IPS DF 6.9 (cell line): ENCODE data around the gene CRIM1.

Source experiments
- DNase-seq: peaks from one replicate; pipeline ENCODE4 v3.0.0-alpha.2; 2013; ENCODE audit warnings: low read depth, low spot score
- H3K27ac ChIP-seq: one replicate; pipeline ENCODE4 v1.5.1; 2013; ENCODE audit warnings: low read length, control low read depth
- H3K27me3 ChIP-seq: 2 replicates; pipeline ENCODE4 v1.6.1; 2013; ENCODE audit warnings: mild to moderate bottlenecking, low read length; ENCODE audit not compliant: control insufficient read depth, insufficient read depth
- H3K36me3 ChIP-seq: 2 replicates; pipeline ENCODE4 v1.6.1; 2013; ENCODE audit warnings: low read length; ENCODE audit not compliant: control insufficient read depth, insufficient read depth
- H3K4me1 ChIP-seq: 2 replicates; pipeline ENCODE4 v1.6.1; 2013; ENCODE audit warnings: low read length; ENCODE audit not compliant: control insufficient read depth, insufficient read depth
- H3K4me3 ChIP-seq: 2 replicates; pipeline ENCODE4 v1.5.1; 2013; ENCODE audit warnings: mild to moderate bottlenecking, low read length
- H3K9me3 ChIP-seq: 2 replicates; pipeline ENCODE4 v1.6.1; 2013; ENCODE audit warnings: low read length, inconsistent platforms; ENCODE audit not compliant: control insufficient read depth, insufficient read depth
- WGBS: extraction: QIAGEN DNeasy Blood & Tissue Kit; methylation state at CpG from one replicate; pipeline ENCODE4 v1.1.7; 2013; ENCODE audit warnings: mixed read lengths, missing lambda C conversion rate; ENCODE audit not compliant: insufficient read length, insufficient coverage; 5-methylcytosine and 5-hydroxymethylcytosine counted together

The CRIM1 gene

GRCh38 chr2:36478999-36479398 lies 123.4 kb downstream of the CRIM1 start:
- H3K4me3 ChIP-seq, result no peak overlapping the region
- no peaks in the 10 kb centered on the region; the same call in 1 of the 2 replicates for H3K9me3 ChIP-seq
- H3K36me3 ChIP-seq, result peaks cover 23% of the 10 kb centered on the region; the same call in 1 of the 2 replicates
- H3K27me3 ChIP-seq, result no peaks in the 10 kb centered on the region
- no CpG with 5 or more reads among the region's 4 CpGs for WGBS
- no peak overlapping the region for H3K27ac ChIP-seq
- DNase-seq, result no peak
- H3K4me1 ChIP-seq, result peaks cover 2% of the 10 kb centered on the region; the same call in 1 of the 2 replicates

DNA sequence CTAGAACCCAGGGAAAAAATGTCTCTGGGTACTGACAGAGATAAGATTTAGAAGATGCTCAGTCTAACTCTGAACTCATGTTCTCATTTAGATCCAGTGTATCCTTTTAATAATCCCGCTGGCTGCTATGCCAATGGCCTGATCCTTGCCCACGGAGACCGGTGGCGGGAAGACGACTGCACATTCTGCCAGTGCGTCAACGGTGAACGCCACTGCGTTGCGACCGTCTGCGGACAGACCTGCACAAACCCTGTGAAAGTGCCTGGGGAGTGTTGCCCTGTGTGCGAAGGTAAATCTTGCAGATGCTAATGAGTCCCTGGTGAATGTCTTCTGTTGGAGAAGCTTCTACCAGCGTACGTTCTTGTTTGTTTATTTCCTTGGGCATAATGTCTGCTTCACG lies 123.8 kb downstream of the CRIM1 start:
- no CpG with 5 or more reads among the region's 16 CpGs for WGBS
- H3K9me3 ChIP-seq, result no peaks in the 10 kb centered on the region; the same call in 1 of the 2 replicates
- no peak overlapping the region for H3K27ac ChIP-seq
- H3K36me3 ChIP-seq, result peaks cover 23% of the 10 kb centered on the region; the same call in 1 of the 2 replicates
- peaks cover 2% of the 10 kb centered on the region; the same call in 1 of the 2 replicates for H3K4me1 ChIP-seq
- H3K4me3 ChIP-seq, result no peak overlapping the region
- no peaks in the 10 kb centered on the region for H3K27me3 ChIP-seq
- no peak for DNase-seq

DNA sequence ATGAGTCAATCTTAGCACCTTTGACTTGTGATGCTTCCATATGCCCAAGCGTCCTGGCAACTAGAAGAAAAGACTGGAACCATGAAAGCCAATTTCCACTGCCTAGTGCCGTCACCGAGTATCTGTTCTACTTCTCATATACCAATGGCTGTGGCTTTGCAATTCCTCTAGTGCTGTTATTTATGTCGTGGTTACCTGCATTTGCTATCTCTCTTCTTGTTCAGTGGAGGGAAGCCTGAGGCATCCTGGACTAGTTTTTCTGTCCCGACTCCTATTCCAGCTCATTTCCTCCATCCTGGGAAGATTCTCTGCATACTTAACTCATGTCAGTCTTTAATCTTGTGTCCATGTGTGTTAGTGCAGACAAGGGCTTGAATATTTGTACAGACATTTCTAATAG lies 124.5 kb downstream of the CRIM1 start:
- Histone ChIP-seq H3K27ac (no peak overlapping the region), H3K36me3 (peaks cover 23% of the 10 kb centered on the region; the same call in 1 of the 2 replicates), H3K4me3 (no peak overlapping the region), H3K4me1 (peaks cover 2% of the 10 kb centered on the region; the same call in 1 of the 2 replicates), H3K9me3 (no peaks in the 10 kb centered on the region; the same call in 1 of the 2 replicates), H3K27me3 (no peaks in the 10 kb centered on the region)
- no peak for DNase-seq
- WGBS, result no CpG with 5 or more reads among the region's 5 CpGs

DNA sequence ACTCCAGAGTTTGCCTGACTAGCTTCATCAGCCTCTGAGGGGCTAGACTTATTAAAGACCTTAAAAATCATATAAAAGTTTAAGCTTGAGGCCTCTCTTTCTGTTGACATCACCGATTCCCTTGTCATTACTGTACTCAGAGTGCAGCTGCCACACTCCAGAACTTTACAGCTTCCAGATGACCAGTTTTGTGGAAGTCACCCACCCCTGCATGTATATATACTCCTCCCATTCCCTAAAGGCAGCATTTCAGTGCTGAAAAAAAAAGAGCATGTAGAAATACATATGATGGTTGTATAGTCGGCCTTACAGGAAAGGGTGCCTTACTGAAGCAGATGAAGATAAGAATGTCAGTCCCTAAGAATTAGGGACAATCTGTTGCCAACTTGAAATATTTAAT lies 125.1 kb downstream of the CRIM1 start:
- no CpG with 5 or more reads among the region's 2 CpGs for WGBS
- Histone ChIP-seq H3K27ac (no peak overlapping the region), H3K4me3 (no peak overlapping the region), H3K27me3 (no peaks in the 10 kb centered on the region), H3K9me3 (no peaks in the 10 kb centered on the region; the same call in 1 of the 2 replicates), H3K4me1 (peaks cover 2% of the 10 kb centered on the region; the same call in 1 of the 2 replicates), H3K36me3 (peaks cover 23% of the 10 kb centered on the region; the same call in 1 of the 2 replicates)
- no peak for DNase-seq

DNA sequence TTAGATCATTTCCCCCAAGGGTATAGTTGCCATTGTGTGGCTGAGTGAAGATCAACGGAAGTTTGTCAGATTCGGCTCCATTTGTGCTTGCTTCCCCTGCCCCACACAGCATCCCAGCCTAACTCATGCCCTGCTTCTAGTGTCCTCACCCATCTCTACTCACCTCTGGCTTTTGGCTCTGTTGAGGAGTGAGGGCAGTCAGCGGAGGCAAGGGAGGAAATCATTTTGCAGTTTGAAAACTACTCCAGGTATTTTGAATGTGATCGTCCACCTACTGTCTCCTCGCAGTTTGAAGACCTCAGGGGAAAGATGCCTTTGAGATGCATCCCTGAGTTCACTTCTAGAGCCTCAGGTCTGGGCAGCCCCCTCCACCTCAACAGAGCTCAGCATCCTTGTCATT lies 126.1 kb downstream of the CRIM1 start:
- Histone ChIP-seq H3K27me3 (no peaks in the 10 kb centered on the region), H3K4me1 (peaks cover 2% of the 10 kb centered on the region; the same call in 1 of the 2 replicates), H3K4me3 (no peak overlapping the region), H3K36me3 (peaks cover 23% of the 10 kb centered on the region; the same call in 1 of the 2 replicates), H3K9me3 (no peaks in the 10 kb centered on the region), H3K27ac (no peak overlapping the region)
- no peak for DNase-seq
- WGBS, result no CpG with 5 or more reads among the region's 5 CpGs

GRCh38 chr2:36482576-36483214 lies 127.1 kb downstream of the CRIM1 start:
- Histone ChIP-seq H3K9me3 (no peaks in the 10 kb centered on the region), H3K36me3 (peaks cover 18% of the 10 kb centered on the region; the same call in 1 of the 2 replicates), H3K27me3 (no peaks in the 10 kb centered on the region), H3K4me1 (peaks cover 2% of the 10 kb centered on the region; the same call in 1 of the 2 replicates), H3K4me3 (no peak overlapping the region), H3K27ac (no peak overlapping the region)
- WGBS, result no CpG with 5 or more reads among the region's 4 CpGs
- DNase-seq, result no peak

- H3K4me1 ChIP-seq, result peaks cover 2% of the 10 kb centered on the region; the same call in 1 of the 2 replicates
- H3K9me3 ChIP-seq, result no peaks in the 10 kb centered on the region
- H3K27me3 ChIP-seq, result no peaks in the 10 kb centered on the region
- H3K4me3 ChIP-seq, result no peak overlapping the region
- no peak overlapping the region for H3K27ac ChIP-seq
- peaks cover 18% of the 10 kb centered on the region; the same call in 1 of the 2 replicates for H3K36me3 ChIP-seq
- DNase-seq, result no peak
- WGBS, result no CpG with 5 or more reads among the region's 4 CpGs
Measured at GRCh38 chr2:36483290-36483689, 127.7 kb downstream of the CRIM1 start.

DNA sequence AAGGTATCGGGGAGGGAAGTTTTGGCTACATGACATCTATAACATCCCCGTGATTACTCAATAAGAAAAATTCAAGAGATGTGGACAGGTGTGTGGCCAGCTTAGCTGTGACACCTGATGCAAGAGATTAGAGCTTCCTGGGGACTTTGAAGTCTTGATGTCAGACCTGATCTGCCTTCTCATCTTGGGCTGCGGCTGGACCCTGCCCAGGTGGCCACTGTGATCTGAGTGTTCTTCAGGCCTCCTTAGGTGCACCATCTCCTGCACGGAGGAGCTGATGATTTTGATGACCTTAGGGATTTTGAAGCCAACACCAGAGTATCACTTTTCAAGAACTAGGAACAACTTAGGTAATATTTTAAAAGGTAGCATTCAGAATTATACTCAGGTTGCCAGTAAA lies 128.9 kb downstream of the CRIM1 start:
- H3K27me3 ChIP-seq, result no peaks in the 10 kb centered on the region
- H3K4me1 ChIP-seq, result peaks cover 1% of the 10 kb centered on the region; the same call in 1 of the 2 replicates
- H3K9me3 ChIP-seq, result no peaks in the 10 kb centered on the region
- no peak overlapping the region for H3K4me3 ChIP-seq
- no peak overlapping the region for H3K27ac ChIP-seq
- no CpG with 5 or more reads among the region's 4 CpGs for WGBS
- no peak for DNase-seq
- peaks cover 11% of the 10 kb centered on the region; the same call in 1 of the 2 replicates for H3K36me3 ChIP-seq

- Histone ChIP-seq H3K27me3 (no peaks in the 10 kb centered on the region), H3K36me3 (peaks cover 6% of the 10 kb centered on the region; the same call in 1 of the 2 replicates), H3K9me3 (no peaks in the 10 kb centered on the region), H3K4me3 (no peak overlapping the region), H3K4me1 (no peaks in the 10 kb centered on the region), H3K27ac (no peak overlapping the region)
- no CpG with 5 or more reads among the region's 4 CpGs for WGBS
- no peak for DNase-seq
Measured at GRCh38 chr2:36485521-36485920, 129.9 kb downstream of the CRIM1 start.

GRCh38 chr2:36486521-36487044 lies 131.0 kb downstream of the CRIM1 start:
- Histone ChIP-seq H3K9me3 (no peaks in the 10 kb centered on the region), H3K4me1 (no peaks in the 10 kb centered on the region), H3K27me3 (no peaks in the 10 kb centered on the region), H3K4me3 (no peak overlapping the region), H3K27ac (no peak overlapping the region), H3K36me3 (peaks cover 6% of the 10 kb centered on the region; the same call in 1 of the 2 replicates)
- no CpG with 5 or more reads among the region's 1 CpG for WGBS
- DNase-seq, result no peak
